Upper lobe of left lung (tissue), 6 donors: ENCODE data around the gene ELL2. TPM values are rescaled to one million over a fixed set of nuclear protein-coding genes. Genes with fewer than 3 reads are reported as not detected.
A peak's percentile ranks its signal among the peaks of the same experiment; 100 is the strongest.
"Not testable (repeated sequence)": the region's sequence is repeated elsewhere in the genome, so short reads cannot be mapped to it uniquely, and the experiment has no call there.

Source experiments
- ATAC-seq, 2 donors: fragments of 200-7000 bp; cut with Tn5 transposase; one replicate each; pipeline ENCODE4 v1.9.1; 2022; ENCODE audit warnings: mild to moderate bottlenecking in 2 of 2, moderate library complexity in 2 of 2; ENCODE audit not compliant: low FRiP score in 2 of 2
- DNase-seq, 2 donors: peaks; one replicate each; pipeline ENCODE4 v3.0.0-alpha.2; 2019 to 2020
- H3K27ac ChIP-seq, 4 donors: fragments of 200-600 bp; sonication (generic); one replicate each; pipeline ENCODE4 v1.5.1; 2016 to 2019
- H3K27me3 ChIP-seq, 4 donors: fragments of 200-600 bp; sonication (generic); one replicate each; pipeline ENCODE4 v1.5.1; 2017 to 2019
- H3K36me3 ChIP-seq, 4 donors: fragments of 200-600 bp; sonication (generic); one replicate each; pipeline ENCODE4 v1.5.1; 2016 to 2019
- H3K4me1 ChIP-seq, 4 donors: fragments of 200-600 bp; sonication (generic); one replicate each; pipeline ENCODE4 v1.5.1; 2018 to 2019
- H3K4me3 ChIP-seq, 4 donors: fragments of 200-600 bp; sonication (generic); one replicate each; pipeline ENCODE4 v1.5.1; 2017 to 2019; ENCODE audit warnings: mild to moderate bottlenecking in 2 of 4, moderate library complexity in 1 of 4
- H3K9me3 ChIP-seq, 4 donors: fragments of 200-600 bp; sonication (generic); one replicate each; pipeline ENCODE4 v1.5.1; 2018 to 2019
- CTCF ChIP-seq, 6 experiments: fragments of 450-650 bp in 4 of 6; fragments of 200-600 bp in 2 of 6; sonication (generic) in 2 of 6; IDR thresholded peaks; one replicate each; pipeline ENCODE4 v1.5.1; 2016 to 2019; ENCODE audit warnings: antibody characterized with exemption in 6 of 6
- EP300 ChIP-seq, 4 donors: sonication (generic); formaldehyde crosslinking; IDR thresholded peaks; one replicate each; pipeline ENCODE4 v1.5.1; 2017; ENCODE audit warnings: antibody characterized with exemption in 4 of 4, control low read depth in 2 of 4
- POLR2A ChIP-seq, 4 donors: fragments of 450-650 bp; IDR thresholded peaks; one replicate each; pipeline ENCODE4 v1.5.1; 2016 to 2017; ENCODE audit warnings: antibody characterized with exemption in 4 of 4, mild to moderate bottlenecking in 2 of 4
- POLR2AphosphoS5 ChIP-seq, 2 donors: sonication (generic); formaldehyde crosslinking; IDR thresholded peaks; one replicate each; pipeline ENCODE4 v1.5.1; 2017; ENCODE audit warnings: antibody characterized with exemption in 2 of 2
- WGBS, 2 donors: methylation state at CpG; one replicate each; pipeline ENCODE4 v1.1.5; 2017 to 2018; 5-methylcytosine and 5-hydroxymethylcytosine counted together
- total RNA-seq, 6 donors: library from RNA; depleted of rRNA in 4 of 6; stranded (reverse); fragments of >200 nt in 4 of 6; gene quantifications; one replicate each; pipeline versions ENCODE4 v1.1.0 to v1.2.1, GENCODE V29; 2016 to 2021
- donor health status: DM: no; HTN: no; CAD: no; lungs with moderate emphysema.
- donor health status: DM: no; HTN: yes; CAD: no; lungs with severe emphysema.

The ELL2 gene
- total RNA-seq, 6 donors from 2014 or later = 44.4 to 203 (median 54.3) TPM

- TF ChIP-seq EP300 (IDR thresholded peaks at IDR 0.05) (no peak), POLR2A (IDR thresholded peaks at IDR 0.05) (no peak), POLR2AphosphoS5 (IDR thresholded peaks at IDR 0.05) (no peak), CTCF (IDR thresholded peaks at IDR 0.05) (no peak)
- Histone ChIP-seq H3K27ac (no peak overlapping the region), H3K36me3 (no peaks in the 10 kb centered on the region), H3K9me3 (no peaks in the 10 kb centered on the region), H3K27me3 (no peaks in the 10 kb centered on the region), H3K4me1 (peaks cover 2 to 14% (median 4%) of the 10 kb centered on the region in 4 donors), H3K4me3 (no peak overlapping the region)
- 91 to 94% methylated on average over 5 of the region's 5 CpGs for WGBS, 2 donors
- no peak for ATAC-seq
- no peak for DNase-seq
Observed at GRCh38 chr5:95852567-95852966, 109.1 kb downstream of the ELL2 start.

- ATAC-seq, H3K36me3 ChIP-seq, H3K4me3 ChIP-seq, H3K27me3 ChIP-seq, H3K4me1 ChIP-seq, H3K9me3 ChIP-seq: not testable (repeated sequence)
- peak overlapping the region in 1 of 4 donors; percentile 73 for H3K27ac ChIP-seq
- peak in 1 of 2 donors; percentile 79 for DNase-seq
- WGBS, 2 donors = 93 to 98% methylated on average over 5 to 34 of the region's 34 CpGs
Observed at GRCh38 chr5:95851141-95851540, 110.5 kb downstream of the ELL2 start.

GRCh38 chr5:95850391-95850894 lies 111.2 kb downstream of the ELL2 start:
- H3K4me1 ChIP-seq = peaks cover 0 to 9% (median 3%) of the 10 kb centered on the region in 4 donors
- DNase-seq (no peak), ATAC-seq (peak; percentile 43 to 47)
- no peaks in the 10 kb centered on the region for H3K36me3 ChIP-seq
- WGBS, 2 donors = 47 to 60% methylated on average over 5 of the region's 5 CpGs
- H3K9me3 ChIP-seq = no peaks in the 10 kb centered on the region
- H3K27me3 ChIP-seq = no peaks in the 10 kb centered on the region
- no peak overlapping the region for H3K4me3 ChIP-seq
- TF ChIP-seq CTCF (IDR thresholded peaks at IDR 0.05) = no peak
- peak in 2 of 4 donors; percentile 36 to 38 for TF ChIP-seq EP300 (IDR thresholded peaks at IDR 0.05)
- peak overlapping the region in 2 of 4 donors; percentile 20 to 73 for H3K27ac ChIP-seq

GRCh38 chr5:95848701-95849100 lies 113.0 kb downstream of the ELL2 start:
- DNase-seq (no peak), ATAC-seq (no peak)
- TF ChIP-seq EP300 (IDR thresholded peaks at IDR 0.05) = no peak
- TF ChIP-seq POLR2A (IDR thresholded peaks at IDR 0.05) = no peak
- TF ChIP-seq CTCF (IDR thresholded peaks at IDR 0.05) = no peak
- TF ChIP-seq POLR2AphosphoS5 (IDR thresholded peaks at IDR 0.05) = no peak
- H3K4me1 ChIP-seq = peaks cover 4 to 9% (median 6%) of the 10 kb centered on the region in 4 donors
- H3K27ac ChIP-seq = peak overlapping the region in 2 of 4 donors; percentile 10 to 46
- H3K9me3 ChIP-seq = no peaks in the 10 kb centered on the region
- 65 to 82% methylated on average over 3 of the region's 3 CpGs for WGBS, 2 donors
- no peaks in the 10 kb centered on the region for H3K36me3 ChIP-seq
- H3K27me3 ChIP-seq = no peaks in the 10 kb centered on the region
- no peak overlapping the region for H3K4me3 ChIP-seq

GRCh38 chr5:95847261-95847592 lies 114.4 kb downstream of the ELL2 start:
- 13 to 15% methylated on average over 1 of the region's 1 CpG for WGBS, 2 donors
- DNase-seq (no peak), ATAC-seq (no peak)
- peaks cover 19 to 22% (median 19%) of the 10 kb centered on the region in 4 donors for H3K4me1 ChIP-seq
- no peaks in the 10 kb centered on the region for H3K27me3 ChIP-seq
- no peak for TF ChIP-seq POLR2AphosphoS5 (IDR thresholded peaks at IDR 0.05)
- no peaks in the 10 kb centered on the region for H3K9me3 ChIP-seq
- H3K27ac ChIP-seq = no peak overlapping the region
- no peak overlapping the region for H3K4me3 ChIP-seq
- no peaks in the 10 kb centered on the region for H3K36me3 ChIP-seq

GRCh38 chr5:95846554-95847260 lies 114.9 kb downstream of the ELL2 start:
- Histone ChIP-seq H3K4me3 (no peak overlapping the region), H3K9me3 (no peaks in the 10 kb centered on the region), H3K27ac (peak overlapping the region in 1 of 4 donors; percentile 6), H3K4me1 (peaks cover 21 to 28% (median 22%) of the 10 kb centered on the region in 4 donors), H3K36me3 (no peaks in the 10 kb centered on the region), H3K27me3 (no peaks in the 10 kb centered on the region)
- TF ChIP-seq CTCF (IDR thresholded peaks at IDR 0.05) (peak; percentile 86 to 94 (median 93)), POLR2A (IDR thresholded peaks at IDR 0.05) (no peak)
- DNase-seq = peak in 1 of 2 donors; percentile 66
- 73 to 80% methylated on average over 6 to 7 of the region's 7 CpGs for WGBS, 2 donors
- ATAC-seq = peak; percentile 82 to 87
